Mucosa of descending colon (tissue), 3 donors: ENCODE results near the gene RABGGTA. TPM values are rescaled to one million over a fixed set of nuclear protein-coding genes. Genes with fewer than 3 reads are reported as not detected.

Experiments
- ATAC-seq: fragments of 200-7000 bp; cut with Tn5 transposase; one replicate; pipeline ENCODE4 v1.9.1; 2020; ENCODE audit warnings: mild to moderate bottlenecking, moderate library complexity
- DNase-seq, 3 donors: peaks; one replicate each; pipeline ENCODE4 v3.0.0-alpha.2; 2020
- H3K36me3 ChIP-seq: fragments of 200-600 bp; one replicate; pipeline ENCODE4 v1.8.0; 2021; ENCODE audit warnings: low read depth, mild to moderate bottlenecking
- H3K4me1 ChIP-seq: fragments of 200-600 bp; one replicate; pipeline ENCODE4 v1.8.0; 2021; ENCODE audit warnings: low read depth, mild to moderate bottlenecking
- H3K4me3 ChIP-seq: fragments of 200-600 bp; one replicate; pipeline ENCODE4 v1.8.0; 2021; ENCODE audit warnings: mild to moderate bottlenecking
- H3K9me3 ChIP-seq: fragments of 200-600 bp; one replicate; pipeline ENCODE4 v1.8.0; 2021; ENCODE audit warnings: mild to moderate bottlenecking
- intact Hi-C, 2 donors: fragments of 100-400 bp; cut with DNase I in 1 of 2; cut with micrococcal nuclease in 1 of 2; formaldehyde crosslinking; loops; one replicate each; pipeline versions ENCODE4 v1.11.0 to v1.11.1; 2022; cut with DNase I, micrococcal nuclease
- total RNA-seq, 3 donors: library from RNA; stranded (reverse); fragmentation: NEBNext Ultra II Directional in 2 of 3; extraction: Animal tissue kit (Norgen Biotek cat#: 25700) in 2 of 3; gene quantifications; one replicate each; pipeline versions ENCODE4 v1.2.1 to v1.2.4, GENCODE V29; 2021 to 2023
- TF ChIP-seq, protein P1 (sequence below): fragments of 200-600 bp; IDR thresholded peaks from one replicate; pipeline ENCODE4 v1.8.0; 2022; ENCODE audit warnings: antibody characterized with exemption, mild to moderate bottlenecking
- donor health status: DM: no; HTN: no; CAD: no; lungs with moderate emphysema.
- donor health status: DM: no; HTN: no; CAD: no.
- donor health status: DM: no; HTN: yes; CAD: no.

RABGGTA gene
- total RNA-seq, 3 donors from 2014 or later: 31.6 to 52.9 (median 41.3) TPM

DNA sequence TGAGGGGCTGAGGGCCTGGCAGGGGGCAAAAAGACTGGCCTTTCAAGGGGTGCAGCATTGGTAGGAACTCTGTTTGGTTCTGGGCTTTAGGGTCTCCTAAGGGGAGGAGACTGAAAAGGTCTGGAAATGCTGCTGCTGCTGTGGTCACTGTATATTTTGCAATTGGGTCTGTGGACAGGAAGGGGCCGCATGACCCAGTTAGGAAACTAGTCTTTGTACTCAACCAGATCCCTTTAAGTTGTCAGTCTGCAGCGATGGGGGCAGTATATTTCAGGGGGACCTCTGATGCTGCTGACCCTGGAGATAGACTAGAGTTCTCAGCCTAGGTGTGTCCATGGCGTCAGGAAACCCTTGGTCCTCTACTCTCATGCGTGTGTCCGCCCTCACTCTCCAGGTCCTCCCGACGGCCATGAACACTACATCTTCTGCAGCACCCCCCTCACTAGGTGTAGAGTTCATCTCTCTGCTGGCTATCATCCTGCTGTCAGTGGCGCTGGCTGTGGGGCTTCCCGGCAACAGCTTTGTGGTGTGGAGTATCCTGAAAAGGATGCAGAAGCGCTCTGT is 43.9 kb upstream of the RABGGTA start:
- Histone ChIP-seq H3K36me3 (no peaks in the 10 kb centered on the region), H3K4me3 (no peak overlapping the region), H3K4me1 (peaks cover 35% of the 10 kb centered on the region), H3K9me3 (no peaks in the 10 kb centered on the region)
- TF ChIP-seq, protein P1, sequence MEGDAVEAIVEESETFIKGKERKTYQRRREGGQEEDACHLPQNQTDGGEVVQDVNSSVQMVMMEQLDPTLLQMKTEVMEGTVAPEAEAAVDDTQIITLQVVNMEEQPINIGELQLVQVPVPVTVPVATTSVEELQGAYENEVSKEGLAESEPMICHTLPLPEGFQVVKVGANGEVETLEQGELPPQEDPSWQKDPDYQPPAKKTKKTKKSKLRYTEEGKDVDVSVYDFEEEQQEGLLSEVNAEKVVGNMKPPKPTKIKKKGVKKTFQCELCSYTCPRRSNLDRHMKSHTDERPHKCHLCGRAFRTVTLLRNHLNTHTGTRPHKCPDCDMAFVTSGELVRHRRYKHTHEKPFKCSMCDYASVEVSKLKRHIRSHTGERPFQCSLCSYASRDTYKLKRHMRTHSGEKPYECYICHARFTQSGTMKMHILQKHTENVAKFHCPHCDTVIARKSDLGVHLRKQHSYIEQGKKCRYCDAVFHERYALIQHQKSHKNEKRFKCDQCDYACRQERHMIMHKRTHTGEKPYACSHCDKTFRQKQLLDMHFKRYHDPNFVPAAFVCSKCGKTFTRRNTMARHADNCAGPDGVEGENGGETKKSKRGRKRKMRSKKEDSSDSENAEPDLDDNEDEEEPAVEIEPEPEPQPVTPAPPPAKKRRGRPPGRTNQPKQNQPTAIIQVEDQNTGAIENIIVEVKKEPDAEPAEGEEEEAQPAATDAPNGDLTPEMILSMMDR: no peak
- ATAC-seq: no peak
- intact Hi-C loops: no loop called here
- no peak for DNase-seq

DNA sequence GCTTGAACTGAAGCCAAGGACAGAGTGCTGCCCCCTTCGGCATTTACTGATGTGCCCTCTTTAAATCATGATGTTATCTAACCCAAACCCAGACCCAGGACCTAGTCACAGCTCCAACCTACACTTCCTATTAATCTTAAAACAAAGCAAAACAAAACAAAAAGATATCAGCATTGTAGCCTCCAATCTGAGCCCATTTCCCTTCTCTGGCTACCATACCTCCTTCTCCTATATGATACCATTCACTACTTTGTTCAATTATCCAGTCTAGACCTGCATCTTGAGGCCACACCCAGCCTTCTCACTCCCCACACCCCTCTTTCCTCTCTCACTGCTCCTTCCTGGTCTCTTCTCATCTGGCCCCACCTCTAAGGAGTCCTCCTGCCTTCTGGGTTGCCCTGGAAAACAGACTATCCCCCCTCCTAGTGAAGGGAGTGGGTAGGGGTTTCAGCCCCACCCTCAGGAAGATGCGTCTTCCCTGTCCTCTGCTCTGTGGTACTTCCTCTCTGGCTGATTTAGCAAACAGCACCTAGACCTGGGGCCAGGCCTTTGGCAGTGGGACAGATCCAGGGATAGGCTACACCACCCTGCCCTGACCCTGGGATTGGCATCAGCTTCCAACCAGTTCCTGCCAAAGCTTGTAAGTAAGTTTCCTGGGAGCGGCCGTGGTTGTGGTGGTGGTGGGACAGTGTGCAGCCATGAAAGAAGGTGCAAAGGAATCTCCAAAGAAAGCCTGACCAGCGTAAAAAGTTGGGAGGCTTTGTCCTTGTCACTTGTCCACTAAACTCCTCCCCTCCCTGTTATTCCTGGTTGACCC is 43.2 kb upstream of the RABGGTA start:
- ATAC-seq: no peak
- H3K4me1 ChIP-seq: peaks cover 43% of the 10 kb centered on the region

DNA sequence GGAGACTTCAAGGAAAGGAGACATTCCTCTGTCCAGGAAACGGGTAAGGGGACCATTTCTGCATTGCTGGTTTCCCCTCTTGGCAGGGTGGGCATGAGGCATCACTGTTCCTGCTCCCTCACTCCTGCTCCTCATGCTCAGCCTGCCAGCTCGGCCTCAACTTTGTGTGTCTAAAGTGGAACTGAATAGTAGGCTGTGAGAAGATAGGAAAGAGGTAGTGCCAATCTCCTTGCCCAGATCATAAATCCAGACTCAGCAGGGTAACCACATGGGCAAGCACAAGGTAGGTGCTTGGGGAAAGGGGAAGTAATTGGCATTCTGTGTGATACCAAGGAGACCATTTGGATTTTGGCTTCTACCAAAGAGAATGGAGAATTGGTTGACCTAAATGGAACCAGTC is 42.5 kb upstream of the RABGGTA start:
- TF ChIP-seq, protein P1: no peak
- Histone ChIP-seq H3K4me3 (no peak overlapping the region), H3K9me3 (no peaks in the 10 kb centered on the region), H3K36me3 (no peaks in the 10 kb centered on the region), H3K4me1 (peaks cover 48% of the 10 kb centered on the region)
- intact Hi-C loops: no loop called here
- no peak for DNase-seq
- no peak for ATAC-seq

More for the DNA sequence above, 43.2 kb upstream of the RABGGTA start:
- DNase-seq: no peak
- no peak overlapping the region for H3K4me3 ChIP-seq
- intact Hi-C loops: no loop called here
- TF ChIP-seq, protein P1: no peak
- H3K36me3 ChIP-seq: no peaks in the 10 kb centered on the region
- no peaks in the 10 kb centered on the region for H3K9me3 ChIP-seq

DNA sequence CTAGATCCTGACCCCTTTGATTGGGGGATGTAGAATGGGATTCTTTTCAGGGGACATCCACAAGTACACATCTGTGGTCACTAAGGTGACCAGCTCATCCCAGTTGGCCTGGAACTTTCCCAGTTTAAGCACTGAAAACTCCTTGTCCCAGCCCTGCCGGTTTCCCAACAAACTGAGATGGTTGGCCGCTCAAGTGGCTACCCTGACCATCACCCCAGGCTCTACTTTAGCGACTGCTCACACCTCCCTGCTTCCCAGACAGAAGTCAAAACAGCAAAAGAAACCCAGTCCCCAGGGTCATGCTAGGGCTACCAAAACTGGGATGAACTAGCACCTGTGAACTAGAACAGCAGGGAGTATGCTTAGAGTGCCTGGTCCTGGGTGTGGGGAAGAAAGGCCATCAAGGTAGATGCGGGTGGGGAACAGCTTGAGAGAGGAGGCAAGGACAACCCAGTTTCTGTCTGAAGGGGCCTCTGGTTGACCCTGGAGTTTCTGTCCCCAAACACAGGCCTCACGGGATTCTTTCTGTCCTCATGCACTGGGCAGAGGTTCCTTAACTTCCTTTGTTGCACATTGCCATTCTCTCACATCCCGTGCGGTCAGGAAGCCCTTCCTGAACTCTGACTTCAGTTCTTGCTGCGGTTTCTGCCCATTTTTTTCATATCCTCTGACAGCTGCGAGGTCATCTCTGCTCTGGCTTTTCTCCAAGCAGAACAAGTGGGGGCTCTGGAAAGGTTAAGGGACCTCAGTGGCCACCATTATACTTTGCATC is 41.5 kb upstream of the RABGGTA start:
- DNase-seq (peak in 2 of 3 donors; percentile 42 to 47), ATAC-seq (no peak)
- no peaks in the 10 kb centered on the region for H3K36me3 ChIP-seq
- H3K9me3 ChIP-seq: no peaks in the 10 kb centered on the region
- intact Hi-C loops: no loop called here
- H3K4me1 ChIP-seq: peaks cover 57% of the 10 kb centered on the region
- TF ChIP-seq, protein P1: no peak
- no peak overlapping the region for H3K4me3 ChIP-seq

DNA sequence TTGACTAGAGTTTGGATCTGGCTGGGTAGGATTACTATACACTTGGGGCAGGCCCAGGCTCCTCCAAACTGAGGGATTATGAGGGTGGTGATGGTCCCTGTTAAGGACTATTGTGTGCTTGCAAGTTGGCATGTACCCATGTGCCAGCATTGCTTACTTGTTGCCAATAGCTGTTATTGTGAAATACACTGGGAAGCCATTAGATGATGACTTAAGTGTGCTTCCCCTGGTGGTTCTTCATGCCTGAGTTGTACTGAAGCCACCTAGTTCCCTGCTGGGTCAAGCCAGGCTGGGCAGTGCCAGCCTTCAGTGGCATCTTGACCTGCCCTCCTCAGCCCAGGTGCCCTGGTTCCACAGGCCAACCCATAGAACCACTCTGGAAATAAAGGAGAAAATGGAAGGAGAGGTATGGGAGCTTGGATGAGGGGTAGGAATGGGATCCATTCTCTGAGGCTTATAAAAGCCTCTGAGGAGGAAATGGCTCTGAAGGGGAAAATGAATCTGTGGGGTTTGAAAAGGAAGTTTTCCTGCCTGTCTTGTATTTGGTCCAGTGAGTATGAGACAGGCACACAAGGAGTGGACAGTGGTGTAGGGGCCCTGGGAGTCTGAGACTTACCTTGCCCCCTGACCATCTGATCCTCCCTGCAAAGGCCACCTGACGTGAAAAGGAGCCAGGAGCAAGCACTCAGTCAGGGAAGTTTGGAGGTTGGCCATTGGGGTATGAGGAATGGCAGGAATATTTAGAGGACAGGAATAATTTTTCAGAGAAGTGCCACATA is 40.6 kb upstream of the RABGGTA start:
- ATAC-seq (no peak), DNase-seq (no peak)
- Histone ChIP-seq H3K36me3 (no peaks in the 10 kb centered on the region), H3K4me1 (peaks cover 61% of the 10 kb centered on the region), H3K9me3 (no peaks in the 10 kb centered on the region), H3K4me3 (no peak overlapping the region)
- intact Hi-C loops: no loop called here
- TF ChIP-seq, protein P1: no peak
